ENCODE results near the gene ZFYVE19.

ZFYVE19 gene

GRCh38 chr15:40790718-40791117 lies 16.2 kb upstream of the ZFYVE19 start:
- Histone ChIP-seq H3K9me3 (no peaks in the 10 kb centered on the region), H3K36me3 (no peaks in the 10 kb centered on the region), H3K4me1 (ENCODE audit: control insufficient read depth in 1 of 2, insufficient read depth in 1 of 2, low read depth in 1 of 2, low read length in 1 of 2) (peaks cover 32 to 35% of the 10 kb centered on the region in 2 experiments), H3K4me3 (ENCODE audit: low read depth in 1 of 2, low read length in 1 of 2) (no peak overlapping the region), H3K27me3 (no peaks in the 10 kb centered on the region), H3K27ac (no peak overlapping the region)
- TF ChIP-seq, protein P1, sequence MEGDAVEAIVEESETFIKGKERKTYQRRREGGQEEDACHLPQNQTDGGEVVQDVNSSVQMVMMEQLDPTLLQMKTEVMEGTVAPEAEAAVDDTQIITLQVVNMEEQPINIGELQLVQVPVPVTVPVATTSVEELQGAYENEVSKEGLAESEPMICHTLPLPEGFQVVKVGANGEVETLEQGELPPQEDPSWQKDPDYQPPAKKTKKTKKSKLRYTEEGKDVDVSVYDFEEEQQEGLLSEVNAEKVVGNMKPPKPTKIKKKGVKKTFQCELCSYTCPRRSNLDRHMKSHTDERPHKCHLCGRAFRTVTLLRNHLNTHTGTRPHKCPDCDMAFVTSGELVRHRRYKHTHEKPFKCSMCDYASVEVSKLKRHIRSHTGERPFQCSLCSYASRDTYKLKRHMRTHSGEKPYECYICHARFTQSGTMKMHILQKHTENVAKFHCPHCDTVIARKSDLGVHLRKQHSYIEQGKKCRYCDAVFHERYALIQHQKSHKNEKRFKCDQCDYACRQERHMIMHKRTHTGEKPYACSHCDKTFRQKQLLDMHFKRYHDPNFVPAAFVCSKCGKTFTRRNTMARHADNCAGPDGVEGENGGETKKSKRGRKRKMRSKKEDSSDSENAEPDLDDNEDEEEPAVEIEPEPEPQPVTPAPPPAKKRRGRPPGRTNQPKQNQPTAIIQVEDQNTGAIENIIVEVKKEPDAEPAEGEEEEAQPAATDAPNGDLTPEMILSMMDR (IDR thresholded peaks at IDR 0.05): no peak

DNA sequence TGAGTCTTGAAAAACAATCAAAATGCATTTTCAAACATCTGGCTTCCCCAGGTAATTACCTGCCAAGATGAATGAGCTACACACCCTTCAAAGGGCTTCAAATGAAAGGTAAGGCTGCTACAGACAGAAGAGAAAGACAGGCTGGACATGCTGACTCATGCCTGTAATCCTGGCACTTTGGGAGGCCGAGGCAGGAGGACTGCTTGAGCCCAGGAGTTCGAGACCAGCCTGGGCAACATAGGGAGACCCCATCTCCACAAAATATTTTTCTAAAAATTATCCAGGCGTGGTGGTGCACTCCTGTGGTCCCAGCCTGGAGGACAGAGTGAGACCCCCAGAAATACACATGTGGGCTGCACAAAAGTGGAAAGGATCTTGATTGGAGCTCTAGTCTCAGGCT lies 14.5 kb upstream of the ZFYVE19 start:
- TF ChIP-seq, protein P1 (IDR thresholded peaks at IDR 0.05): no peak
- Histone ChIP-seq H3K36me3 (no peaks in the 10 kb centered on the region), H3K4me3 (ENCODE audit: low read depth in 1 of 2, low read length in 1 of 2) (no peak overlapping the region), H3K9me3 (no peaks in the 10 kb centered on the region), H3K27me3 (no peaks in the 10 kb centered on the region), H3K4me1 (ENCODE audit: control insufficient read depth in 1 of 2, insufficient read depth in 1 of 2, low read depth in 1 of 2, low read length in 1 of 2) (peaks cover 22 to 25% of the 10 kb centered on the region in 2 experiments), H3K27ac (no peak overlapping the region)

GRCh38 chr15:40793216-40793989 lies 13.5 kb upstream of the ZFYVE19 start:
- H3K4me3 ChIP-seq (ENCODE audit: low read depth in 1 of 2, low read length in 1 of 2): no peak overlapping the region
- no peaks in the 10 kb centered on the region for H3K27me3 ChIP-seq
- TF ChIP-seq, protein P1 (IDR thresholded peaks at IDR 0.05): no peak
- H3K27ac ChIP-seq: no peak overlapping the region
- no peaks in the 10 kb centered on the region for H3K9me3 ChIP-seq
- peaks cover 15 to 17% of the 10 kb centered on the region in 2 experiments for H3K4me1 ChIP-seq (ENCODE audit: control insufficient read depth in 1 of 2, insufficient read depth in 1 of 2, low read depth in 1 of 2, low read length in 1 of 2)
- no peaks in the 10 kb centered on the region for H3K36me3 ChIP-seq

- Histone ChIP-seq H3K27ac (no peak overlapping the region), H3K4me1 (ENCODE audit: control insufficient read depth in 1 of 2, insufficient read depth in 1 of 2, low read depth in 1 of 2, low read length in 1 of 2) (peaks cover 7% of the 10 kb centered on the region in 2 experiments), H3K9me3 (no peaks in the 10 kb centered on the region), H3K36me3 (no peaks in the 10 kb centered on the region), H3K27me3 (no peaks in the 10 kb centered on the region), H3K4me3 (ENCODE audit: low read depth in 1 of 2, low read length in 1 of 2) (no peak overlapping the region)
- TF ChIP-seq, protein P1 (IDR thresholded peaks at IDR 0.05): no peak
Observed at GRCh38 chr15:40796041-40796440, 10.8 kb upstream of the ZFYVE19 start.

DNA sequence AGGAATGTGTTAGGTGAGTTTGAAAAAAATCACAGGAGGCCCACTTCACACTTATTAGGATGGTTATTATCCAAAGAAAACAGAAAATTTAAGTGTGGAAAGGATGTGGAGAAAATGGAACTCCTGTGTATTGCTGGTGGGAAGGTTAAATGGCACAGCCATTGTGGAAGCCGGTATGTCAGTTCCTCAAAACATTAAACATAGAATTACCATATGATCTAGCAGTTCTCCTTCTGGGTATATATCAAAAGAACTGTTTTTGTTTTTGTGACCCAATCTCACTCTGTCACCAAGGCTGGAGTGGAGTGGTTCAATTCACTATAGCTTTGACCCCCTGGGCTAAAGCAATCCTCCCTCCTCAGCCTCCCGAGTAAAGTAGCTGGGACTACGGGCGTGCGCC lies 10.4 kb upstream of the ZFYVE19 start:
- TF ChIP-seq, protein P1 (IDR thresholded peaks at IDR 0.05): no peak
- H3K4me1 ChIP-seq (ENCODE audit: control insufficient read depth in 1 of 2, insufficient read depth in 1 of 2, low read depth in 1 of 2, low read length in 1 of 2): peaks cover 7% of the 10 kb centered on the region in 2 experiments
- H3K9me3 ChIP-seq: no peaks in the 10 kb centered on the region
- H3K36me3 ChIP-seq: no peaks in the 10 kb centered on the region
- no peak overlapping the region for H3K27ac ChIP-seq
- no peaks in the 10 kb centered on the region for H3K27me3 ChIP-seq
- H3K4me3 ChIP-seq (ENCODE audit: low read depth in 1 of 2, low read length in 1 of 2): no peak overlapping the region

Data from neutrophil (primary cell).